Caco-2 (cell line): Measurements from ENCODE around the gene CPED1. TPM values are rescaled to one million over a fixed set of nuclear protein-coding genes. Genes with fewer than 3 reads are reported as not detected.

Experiments used
- BruUV-seq: library from RNA; stranded (reverse); fragments of 400-500 nt; replicated peaks from 2 replicates; lab custom pipeline; 2021; lab: Mats Ljungman, UMichigan
- CTCF ChIA-PET: fragments of 300-600 bp; sonication (Branson Sonifier 250); formaldehyde crosslinking; loops from one replicate; lab custom pipeline; 2022; ENCODE audit warnings: antibody characterized with exemption; lab: Charles Lee
- POLR2A ChIA-PET: fragments of 300-600 bp; sonication (Branson Sonifier 250); formaldehyde crosslinking; loops from one replicate; lab custom pipeline; 2022; ENCODE audit warnings: antibody characterized with exemption; lab: Charles Lee
- DNase-seq, 2 experiments: peaks; one replicate each; pipeline versions ENCODE4 v3.0.0 to v3.0.0-alpha.2; 2020 to 2022
- H3K27me3 ChIP-seq: replicated peaks from 2 replicates; pipeline ENCODE4 v1.6.0; 2011; ENCODE audit warnings: low read length; ENCODE audit not compliant: control insufficient read depth, insufficient read depth
- H3K36me3 ChIP-seq: 2 replicates; pipeline ENCODE4 v1.5.1; 2011; ENCODE audit warnings: low read length; ENCODE audit not compliant: control insufficient read depth, insufficient read depth
- H3K4me1 ChIP-seq: fragments of 250-450 bp; sonication (Bioruptor Pico); 2 replicates; pipeline ENCODE4 v1.5.1; 2020; ENCODE audit warnings: mild to moderate bottlenecking
- H3K4me3 ChIP-seq: 2 replicates; pipeline ENCODE4 v1.5.1; 2011; ENCODE audit warnings: low read depth, mild to moderate bottlenecking, control low read depth, low read length
- H3K9me3 ChIP-seq: fragments of 250-450 bp; sonication (Bioruptor Pico); 2 replicates; pipeline ENCODE4 v1.5.1; 2020; ENCODE audit warnings: mild to moderate bottlenecking, moderate library complexity
- H3K27ac Mint-ChIP-seq: one replicate; pipeline ENCODE4 v1.8.0; 2022; ENCODE audit warnings: mixed read lengths; ENCODE audit not compliant: unreplicated experiment
- H3K27me3 Mint-ChIP-seq: one replicate; pipeline ENCODE4 v1.8.0; 2022; ENCODE audit warnings: mixed read lengths; ENCODE audit not compliant: insufficient read depth, unreplicated experiment
- H3K36me3 Mint-ChIP-seq: one replicate; pipeline ENCODE4 v1.8.0; 2022; ENCODE audit warnings: mild to moderate bottlenecking, mixed read lengths; ENCODE audit not compliant: insufficient read depth, unreplicated experiment
- H3K4me1 Mint-ChIP-seq: one replicate; pipeline ENCODE4 v1.8.0; 2022; ENCODE audit warnings: low read depth, mixed read lengths; ENCODE audit not compliant: unreplicated experiment
- H3K4me3 Mint-ChIP-seq: one replicate; pipeline ENCODE4 v1.8.0; 2022; ENCODE audit warnings: mild to moderate bottlenecking, moderate library complexity, mixed read lengths; ENCODE audit not compliant: unreplicated experiment
- H3K9me3 Mint-ChIP-seq: one replicate; pipeline ENCODE4 v1.8.0; 2022; ENCODE audit warnings: mixed read lengths; ENCODE audit not compliant: unreplicated experiment
- CTCF ChIP-seq, 2 experiments: fragments of 200-600 bp in 1 of 2; IDR thresholded peaks; 1 replicate in 1 of 2; 2 replicates in 1 of 2; pipeline versions ENCODE4 v1.5.1 to v1.8.0; 2011 to 2022; ENCODE audit warnings: antibody characterized with exemption in 1 of 2, control low read depth in 1 of 2, inconsistent platforms in 1 of 2, low read depth in 1 of 2, low read length in 1 of 2, mild to moderate bottlenecking in 1 of 2, moderate library complexity in 1 of 2; ENCODE audit not compliant: insufficient read depth in 1 of 2, severe bottlenecking in 1 of 2, unreplicated experiment in 1 of 2
- intact Hi-C: fragments of 100-400 bp; cut with micrococcal nuclease; formaldehyde crosslinking; loops from one replicate; pipeline ENCODE4 v1.10.0; 2022; ENCODE audit not compliant: unreplicated experiment
- total RNA-seq: library from RNA; stranded (reverse); gene quantifications from 2 replicates; pipeline ENCODE4 v1.2.3, GENCODE V29; 2022

Gene CPED1
- total RNA-seq, 1 experiment from 2014 or later: 0.23 TPM

GRCh38 chr7:121178869-121179497, 190.5 kb downstream of the CPED1 start:
- intact Hi-C loops: no loop called here
- CTCF ChIA-PET: no interaction called here

GRCh38 chr7:121180436-121181063, 192.0 kb downstream of the CPED1 start:
- no peaks in the 10 kb centered on the region for H3K9me3 ChIP-seq
- no TSS peak for BruUV-seq
- H3K9me3 Mint-ChIP-seq: no peaks in the 10 kb centered on the region
- POLR2A ChIA-PET: no interaction called here
- H3K27ac Mint-ChIP-seq: no peak overlapping the region
- no peaks in the 10 kb centered on the region for H3K36me3 ChIP-seq
- H3K4me1 Mint-ChIP-seq: no peaks in the 10 kb centered on the region
- TF ChIP-seq CTCF (IDR thresholded peaks at IDR 0.05; ENCODE audit: insufficient read depth in 1 of 2, low read depth in 1 of 2, low read length in 1 of 2, severe bottlenecking in 1 of 2, unreplicated experiment in 1 of 2): no peak
- H3K27me3 ChIP-seq: no peaks in the 10 kb centered on the region
- CTCF ChIA-PET: no interaction called here
- intact Hi-C loops: no loop called here
- H3K27me3 Mint-ChIP-seq: peaks cover 4% of the 10 kb centered on the region
- H3K36me3 Mint-ChIP-seq: no peaks in the 10 kb centered on the region
- H3K4me3 ChIP-seq: no peak overlapping the region
- no peaks in the 10 kb centered on the region for H3K4me1 ChIP-seq
- no peak overlapping the region for H3K4me3 Mint-ChIP-seq
- DNase-seq: no peak

More at GRCh38 chr7:121178869-121179497, 190.5 kb downstream of the CPED1 start:
- no peaks in the 10 kb centered on the region for H3K9me3 Mint-ChIP-seq
- H3K27ac Mint-ChIP-seq: no peak overlapping the region
- no peaks in the 10 kb centered on the region for H3K4me1 Mint-ChIP-seq
- no peaks in the 10 kb centered on the region for H3K27me3 ChIP-seq
- H3K27me3 Mint-ChIP-seq: peaks cover 8% of the 10 kb centered on the region
- no TSS peak for BruUV-seq
- POLR2A ChIA-PET: no interaction called here
- H3K36me3 Mint-ChIP-seq: no peaks in the 10 kb centered on the region
- no peak for DNase-seq
- no peak overlapping the region for H3K4me3 Mint-ChIP-seq
- no peaks in the 10 kb centered on the region for H3K4me1 ChIP-seq
- no peaks in the 10 kb centered on the region for H3K36me3 ChIP-seq
- no peak for TF ChIP-seq CTCF (IDR thresholded peaks at IDR 0.05; ENCODE audit: insufficient read depth in 1 of 2, low read depth in 1 of 2, low read length in 1 of 2, severe bottlenecking in 1 of 2, unreplicated experiment in 1 of 2)
- H3K4me3 ChIP-seq: no peak overlapping the region
- H3K9me3 ChIP-seq: no peaks in the 10 kb centered on the region

GRCh38 chr7:121181357-121181756, 192.8 kb downstream of the CPED1 start:
- no peaks in the 10 kb centered on the region for H3K4me1 Mint-ChIP-seq
- Histone ChIP-seq H3K4me1 (no peaks in the 10 kb centered on the region), H3K27me3 (no peaks in the 10 kb centered on the region), H3K9me3 (no peaks in the 10 kb centered on the region), H3K4me3 (no peak overlapping the region), H3K36me3 (no peaks in the 10 kb centered on the region)
- no peak overlapping the region for H3K27ac Mint-ChIP-seq
- H3K4me3 Mint-ChIP-seq: no peak overlapping the region
- ChIA-PET CTCF (no interaction called here), POLR2A (no interaction called here)
- TF ChIP-seq CTCF (IDR thresholded peaks at IDR 0.05; ENCODE audit: insufficient read depth in 1 of 2, low read depth in 1 of 2, low read length in 1 of 2, severe bottlenecking in 1 of 2, unreplicated experiment in 1 of 2): no peak
- intact Hi-C loops: no loop called here
- peaks cover 4% of the 10 kb centered on the region for H3K27me3 Mint-ChIP-seq
- no peak for DNase-seq
- no peaks in the 10 kb centered on the region for H3K36me3 Mint-ChIP-seq
- no peaks in the 10 kb centered on the region for H3K9me3 Mint-ChIP-seq
- no TSS peak for BruUV-seq
